ENCODE results near the gene ELOVL6. TPM values are rescaled to one million over a fixed set of nuclear protein-coding genes. Genes with fewer than 3 reads are reported as not detected.
"Not testable (repeated sequence)": the region's sequence is repeated elsewhere in the genome, so short reads cannot be mapped to it uniquely, and the experiment has no call there.

Gene ELOVL6
- total RNA-seq, 1 donor from 2014 or later, result 7.3 TPM

- Mint-ChIP-seq H3K27me3 (ENCODE audit: unreplicated experiment) (no peaks in the 10 kb centered on the region), H3K4me3 (ENCODE audit: unreplicated experiment) (no peak overlapping the region), H3K9me3 (ENCODE audit: unreplicated experiment) (no peaks in the 10 kb centered on the region), H3K4me1 (ENCODE audit: unreplicated experiment) (peaks cover 40% of the 10 kb centered on the region), H3K36me3 (ENCODE audit: unreplicated experiment) (no peaks in the 10 kb centered on the region), H3K27ac (ENCODE audit: unreplicated experiment) (peak overlapping the region; percentile 41)
- DNase-seq (ENCODE audit: extremely low spot score, unreplicated experiment), result no peak
- TF ChIP-seq, protein P1, sequence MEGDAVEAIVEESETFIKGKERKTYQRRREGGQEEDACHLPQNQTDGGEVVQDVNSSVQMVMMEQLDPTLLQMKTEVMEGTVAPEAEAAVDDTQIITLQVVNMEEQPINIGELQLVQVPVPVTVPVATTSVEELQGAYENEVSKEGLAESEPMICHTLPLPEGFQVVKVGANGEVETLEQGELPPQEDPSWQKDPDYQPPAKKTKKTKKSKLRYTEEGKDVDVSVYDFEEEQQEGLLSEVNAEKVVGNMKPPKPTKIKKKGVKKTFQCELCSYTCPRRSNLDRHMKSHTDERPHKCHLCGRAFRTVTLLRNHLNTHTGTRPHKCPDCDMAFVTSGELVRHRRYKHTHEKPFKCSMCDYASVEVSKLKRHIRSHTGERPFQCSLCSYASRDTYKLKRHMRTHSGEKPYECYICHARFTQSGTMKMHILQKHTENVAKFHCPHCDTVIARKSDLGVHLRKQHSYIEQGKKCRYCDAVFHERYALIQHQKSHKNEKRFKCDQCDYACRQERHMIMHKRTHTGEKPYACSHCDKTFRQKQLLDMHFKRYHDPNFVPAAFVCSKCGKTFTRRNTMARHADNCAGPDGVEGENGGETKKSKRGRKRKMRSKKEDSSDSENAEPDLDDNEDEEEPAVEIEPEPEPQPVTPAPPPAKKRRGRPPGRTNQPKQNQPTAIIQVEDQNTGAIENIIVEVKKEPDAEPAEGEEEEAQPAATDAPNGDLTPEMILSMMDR (IDR thresholded peaks at IDR 0.05), result no peak
These were observed 111.2 kb downstream of the ELOVL6 start for GRCh38 chr4:110087070-110087708.

- Mint-ChIP-seq H3K9me3 (ENCODE audit: unreplicated experiment) (no peaks in the 10 kb centered on the region), H3K27me3 (ENCODE audit: unreplicated experiment) (no peaks in the 10 kb centered on the region), H3K4me3 (ENCODE audit: unreplicated experiment) (no peak overlapping the region), H3K4me1 (ENCODE audit: unreplicated experiment) (peaks cover 26% of the 10 kb centered on the region), H3K36me3 (ENCODE audit: unreplicated experiment) (no peaks in the 10 kb centered on the region), H3K27ac (ENCODE audit: unreplicated experiment) (no peak overlapping the region)
- no peak for DNase-seq (ENCODE audit: extremely low spot score, unreplicated experiment)
- TF ChIP-seq, protein P1 (IDR thresholded peaks at IDR 0.05), result no peak
These were observed 113.3 kb downstream of the ELOVL6 start for GRCh38 chr4:110085131-110085530.

- no peak overlapping the region for H3K4me3 Mint-ChIP-seq (ENCODE audit: unreplicated experiment)
- H3K36me3 Mint-ChIP-seq (ENCODE audit: unreplicated experiment), result no peaks in the 10 kb centered on the region
- TF ChIP-seq, protein P1 (IDR thresholded peaks at IDR 0.05), result no peak
- no peaks in the 10 kb centered on the region for H3K9me3 Mint-ChIP-seq (ENCODE audit: unreplicated experiment)
- DNase-seq (ENCODE audit: extremely low spot score, unreplicated experiment), result no peak
- H3K4me1 Mint-ChIP-seq (ENCODE audit: unreplicated experiment), result peaks cover 26% of the 10 kb centered on the region
- H3K27me3 Mint-ChIP-seq (ENCODE audit: unreplicated experiment), result no peaks in the 10 kb centered on the region
- no peak overlapping the region for H3K27ac Mint-ChIP-seq (ENCODE audit: unreplicated experiment)
These were observed 114.3 kb downstream of the ELOVL6 start for GRCh38 chr4:110084154-110084553.

- H3K27me3 Mint-ChIP-seq (ENCODE audit: unreplicated experiment); H3K9me3 Mint-ChIP-seq (ENCODE audit: unreplicated experiment); H3K27ac Mint-ChIP-seq (ENCODE audit: unreplicated experiment); DNase-seq (ENCODE audit: extremely low spot score, unreplicated experiment); H3K4me3 Mint-ChIP-seq (ENCODE audit: unreplicated experiment); H3K36me3 Mint-ChIP-seq (ENCODE audit: unreplicated experiment): not testable (repeated sequence)
- peaks cover 12% of the 10 kb centered on the region for H3K4me1 Mint-ChIP-seq (ENCODE audit: unreplicated experiment)
These were observed 120.3 kb downstream of the ELOVL6 start for GRCh38 chr4:110078148-110078547.

- not testable (repeated sequence) for H3K36me3 Mint-ChIP-seq (ENCODE audit: unreplicated experiment); DNase-seq (ENCODE audit: extremely low spot score, unreplicated experiment); H3K27ac Mint-ChIP-seq (ENCODE audit: unreplicated experiment); H3K4me3 Mint-ChIP-seq (ENCODE audit: unreplicated experiment); H3K9me3 Mint-ChIP-seq (ENCODE audit: unreplicated experiment); H3K27me3 Mint-ChIP-seq (ENCODE audit: unreplicated experiment)
- H3K4me1 Mint-ChIP-seq (ENCODE audit: unreplicated experiment), result peaks cover 21% of the 10 kb centered on the region
These were observed 121.6 kb downstream of the ELOVL6 start for GRCh38 chr4:110076828-110077227.

DNA sequence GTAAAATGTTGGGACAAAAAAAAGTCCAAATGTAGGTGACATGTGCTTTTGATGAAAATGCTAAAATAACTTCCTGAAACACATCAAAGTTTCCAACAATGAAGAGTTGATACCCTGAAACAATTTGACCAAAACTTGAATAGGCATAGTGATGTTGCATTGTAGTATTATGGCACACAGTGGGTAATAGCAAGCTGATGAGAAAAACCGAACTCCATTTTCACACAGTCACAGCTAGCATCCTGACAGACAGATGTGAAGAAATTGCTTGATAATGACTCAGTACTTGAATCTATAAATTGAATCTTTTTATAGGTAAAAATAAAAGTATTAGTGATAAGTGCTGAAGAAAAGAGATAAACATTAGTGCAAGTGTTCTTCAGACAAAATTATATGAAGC lies 122.5 kb downstream of the ELOVL6 start:
- DNase-seq (ENCODE audit: extremely low spot score, unreplicated experiment), result no peak
- H3K9me3 Mint-ChIP-seq (ENCODE audit: unreplicated experiment), result peaks cover 6% of the 10 kb centered on the region
- H3K27me3 Mint-ChIP-seq (ENCODE audit: unreplicated experiment), result no peaks in the 10 kb centered on the region
- H3K4me3 Mint-ChIP-seq (ENCODE audit: unreplicated experiment), result no peak overlapping the region
- H3K4me1 Mint-ChIP-seq (ENCODE audit: unreplicated experiment), result peaks cover 27% of the 10 kb centered on the region
- TF ChIP-seq, protein P1 (IDR thresholded peaks at IDR 0.05), result no peak
- no peak overlapping the region for H3K27ac Mint-ChIP-seq (ENCODE audit: unreplicated experiment)
- H3K36me3 Mint-ChIP-seq (ENCODE audit: unreplicated experiment), result no peaks in the 10 kb centered on the region
